Fibroblast of the aortic adventitia (primary cell): ENCODE results near the gene BCORL1. TPM values are rescaled to one million over a fixed set of nuclear protein-coding genes. Genes with fewer than 3 reads are reported as not detected.

Source experiments
- DNase-seq: peaks from one replicate; pipeline ENCODE4 v3.0.0-alpha.2; 2010; ENCODE audit warnings: low read depth
- H3K4me3 ChIP-seq: 2 replicates; pipeline ENCODE4 v1.5.1; 2011; ENCODE audit warnings: low read depth, mild to moderate bottlenecking, control low read depth, low read length, moderate library complexity
- total RNA-seq: library from RNA; depleted of rRNA; stranded (reverse); fragments of >200 nt; gene quantifications from 2 replicates; pipeline ENCODE4 v1.2.3, GENCODE V29; 2012; ENCODE audit warnings: low replicate concordance
- TF ChIP-seq, protein P1 (sequence below): IDR thresholded peaks from 2 replicates; pipeline ENCODE4 v1.5.1; 2011; ENCODE audit warnings: mild to moderate bottlenecking, low read length, control low read depth, inconsistent platforms; ENCODE audit not compliant: insufficient read depth

The BCORL1 gene
- total RNA-seq, 1 donor, result 1.9 TPM

DNA sequence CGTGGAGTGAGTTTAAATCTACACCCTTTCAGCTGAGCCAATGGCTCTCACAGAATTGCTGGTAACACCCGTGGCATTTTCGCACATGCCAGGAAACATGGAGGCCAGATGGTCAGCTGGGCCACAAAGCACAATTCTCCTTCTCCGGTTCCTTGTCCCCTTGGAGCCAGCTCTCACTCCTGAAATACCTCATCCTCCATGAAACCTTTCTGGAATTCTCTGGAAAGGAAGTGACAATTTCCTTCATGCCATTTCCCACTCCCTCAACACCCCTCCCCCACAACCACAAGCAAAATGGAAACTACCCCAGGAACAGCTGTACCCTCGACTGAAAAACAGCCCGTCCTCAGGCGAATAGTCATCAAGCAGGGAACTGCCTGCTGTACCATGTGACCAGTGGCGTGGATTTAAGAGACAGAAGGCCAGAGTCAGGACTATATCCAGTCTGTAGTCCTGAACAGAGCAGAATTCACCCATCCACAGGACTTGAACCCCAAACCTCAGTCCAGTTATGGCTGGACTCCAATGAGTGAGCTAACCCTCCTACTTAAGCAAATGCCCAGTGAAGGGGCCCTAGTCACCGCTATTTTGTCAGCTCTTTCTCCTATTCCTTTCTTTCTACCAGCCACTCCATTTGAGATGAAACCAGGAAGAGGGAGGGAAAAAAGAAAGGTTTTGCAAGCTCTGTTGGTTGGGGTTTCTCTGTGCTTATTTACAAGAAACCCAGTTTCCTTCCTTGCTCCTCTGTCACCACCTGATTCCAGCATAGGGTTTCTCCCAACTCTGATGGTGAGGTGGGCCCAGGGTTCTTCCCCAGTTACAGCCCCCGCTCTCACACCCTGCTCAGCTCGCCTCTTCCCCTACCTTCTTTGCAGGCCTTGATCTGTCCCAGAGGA lies 103.4 kb downstream of the BCORL1 start:
- TF ChIP-seq, protein P1, sequence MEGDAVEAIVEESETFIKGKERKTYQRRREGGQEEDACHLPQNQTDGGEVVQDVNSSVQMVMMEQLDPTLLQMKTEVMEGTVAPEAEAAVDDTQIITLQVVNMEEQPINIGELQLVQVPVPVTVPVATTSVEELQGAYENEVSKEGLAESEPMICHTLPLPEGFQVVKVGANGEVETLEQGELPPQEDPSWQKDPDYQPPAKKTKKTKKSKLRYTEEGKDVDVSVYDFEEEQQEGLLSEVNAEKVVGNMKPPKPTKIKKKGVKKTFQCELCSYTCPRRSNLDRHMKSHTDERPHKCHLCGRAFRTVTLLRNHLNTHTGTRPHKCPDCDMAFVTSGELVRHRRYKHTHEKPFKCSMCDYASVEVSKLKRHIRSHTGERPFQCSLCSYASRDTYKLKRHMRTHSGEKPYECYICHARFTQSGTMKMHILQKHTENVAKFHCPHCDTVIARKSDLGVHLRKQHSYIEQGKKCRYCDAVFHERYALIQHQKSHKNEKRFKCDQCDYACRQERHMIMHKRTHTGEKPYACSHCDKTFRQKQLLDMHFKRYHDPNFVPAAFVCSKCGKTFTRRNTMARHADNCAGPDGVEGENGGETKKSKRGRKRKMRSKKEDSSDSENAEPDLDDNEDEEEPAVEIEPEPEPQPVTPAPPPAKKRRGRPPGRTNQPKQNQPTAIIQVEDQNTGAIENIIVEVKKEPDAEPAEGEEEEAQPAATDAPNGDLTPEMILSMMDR, result no peak
- no peak for DNase-seq
- no peak overlapping the region for H3K4me3 ChIP-seq

DNA sequence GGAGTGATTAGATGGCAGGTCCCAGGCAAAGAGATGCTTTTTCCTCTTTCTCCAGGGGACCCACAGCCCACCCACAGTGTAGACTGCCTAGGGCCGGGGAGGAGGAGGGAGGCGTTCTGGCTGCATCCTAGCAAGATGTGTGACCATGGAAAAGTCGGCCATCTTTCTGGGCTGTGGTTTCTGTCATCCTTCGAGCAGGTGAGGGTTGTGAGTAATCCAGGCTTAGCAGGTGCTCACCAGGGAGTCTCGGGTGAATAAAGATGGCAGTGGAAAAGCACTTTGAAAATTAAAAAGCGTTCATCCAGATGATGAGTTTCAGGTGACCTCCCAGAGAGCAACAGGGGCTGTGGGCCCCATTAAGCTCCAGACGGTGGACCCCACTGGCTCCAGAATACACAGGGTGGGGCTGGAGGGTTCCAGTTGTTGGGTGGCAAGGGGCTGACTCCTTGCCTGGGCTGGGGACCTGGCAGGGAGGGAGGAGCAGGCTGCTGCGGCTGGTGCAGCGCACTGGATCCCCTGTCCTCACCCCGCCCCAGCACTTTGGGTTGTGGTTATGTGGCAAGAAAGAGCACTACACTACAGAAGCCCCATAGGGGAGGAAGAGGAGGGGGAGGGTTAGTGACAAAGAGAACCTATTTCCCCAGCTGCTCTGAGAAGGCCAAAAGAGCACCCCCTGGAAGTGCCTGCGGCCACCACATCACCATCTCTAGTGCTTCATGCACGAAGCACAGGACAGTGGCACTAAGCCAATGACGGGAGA lies 104.2 kb downstream of the BCORL1 start:
- TF ChIP-seq, protein P1, result no peak
- DNase-seq, result no peak
- H3K4me3 ChIP-seq, result no peak overlapping the region

DNA sequence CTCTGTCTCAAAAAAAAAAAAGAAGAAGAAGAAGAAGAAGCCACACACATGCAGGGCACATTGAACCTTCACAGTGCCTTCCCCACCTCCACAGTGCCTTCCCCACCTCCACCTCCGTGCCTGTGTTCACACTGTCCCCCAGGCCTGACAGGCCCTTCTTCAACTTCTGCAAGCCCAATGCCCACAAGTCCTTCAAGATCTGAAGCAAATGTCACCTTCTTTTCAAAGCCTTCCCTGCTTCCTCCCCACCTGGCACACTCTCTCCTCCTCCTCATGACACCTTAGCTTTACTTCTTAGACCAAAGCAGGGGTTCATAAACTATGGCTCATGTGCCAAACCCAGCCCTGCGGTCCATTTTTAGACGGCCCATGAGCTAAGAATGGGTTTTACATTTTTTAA lies 107.9 kb downstream of the BCORL1 start:
- H3K4me3 ChIP-seq, result no peak overlapping the region
- DNase-seq, result no peak
- TF ChIP-seq, protein P1, result no peak

DNA sequence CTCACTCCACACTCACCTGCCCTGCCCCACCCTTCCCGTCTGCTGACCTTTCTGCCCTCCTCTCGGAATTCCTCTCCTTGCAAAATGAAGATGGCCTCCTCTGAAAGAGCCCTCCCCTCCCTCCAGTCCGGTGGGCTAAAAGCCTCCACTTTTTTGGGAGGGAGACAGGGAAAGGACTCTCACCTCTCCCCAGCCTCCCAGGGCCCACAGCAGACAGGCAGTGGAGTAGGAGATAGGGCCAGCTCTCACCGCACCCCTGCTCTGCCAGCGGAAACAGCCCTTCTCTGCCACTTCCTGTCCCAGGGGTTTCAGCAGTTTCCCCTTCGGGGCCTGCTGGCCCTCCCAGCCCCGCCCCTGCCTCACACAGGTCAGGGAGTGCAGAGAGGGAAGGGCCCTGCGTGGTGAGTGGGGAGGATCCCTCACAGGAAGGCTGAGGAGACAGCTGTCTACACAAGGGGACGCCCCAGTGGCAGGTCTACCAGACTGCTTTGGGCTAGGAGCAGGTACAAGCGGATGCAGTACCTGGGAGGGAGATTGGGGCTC lies 109.6 kb downstream of the BCORL1 start:
- H3K4me3 ChIP-seq, result no peak overlapping the region
- TF ChIP-seq, protein P1, result no peak
- DNase-seq, result no peak

DNA sequence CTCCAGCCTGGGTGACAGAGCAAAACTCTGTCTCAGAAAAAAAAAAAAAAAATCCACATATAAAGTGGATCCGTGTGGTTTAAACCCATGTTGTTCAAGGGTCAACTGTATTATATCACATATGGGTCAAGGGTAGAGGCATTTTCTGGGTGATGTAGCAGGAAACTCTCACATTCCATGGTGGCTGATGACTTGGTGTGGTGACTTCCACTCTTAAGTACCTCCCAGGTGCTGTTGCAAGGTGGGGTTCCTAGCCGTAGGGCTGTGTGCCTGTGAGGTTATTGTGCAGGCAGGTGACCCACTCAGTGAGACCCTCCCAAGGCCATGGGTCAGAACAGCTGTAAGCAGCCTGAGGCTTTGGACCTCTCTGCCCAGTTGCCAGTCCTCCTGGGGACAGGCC lies 110.8 kb downstream of the BCORL1 start:
- TF ChIP-seq, protein P1, result no peak
- DNase-seq, result no peak
- no peak overlapping the region for H3K4me3 ChIP-seq

DNA sequence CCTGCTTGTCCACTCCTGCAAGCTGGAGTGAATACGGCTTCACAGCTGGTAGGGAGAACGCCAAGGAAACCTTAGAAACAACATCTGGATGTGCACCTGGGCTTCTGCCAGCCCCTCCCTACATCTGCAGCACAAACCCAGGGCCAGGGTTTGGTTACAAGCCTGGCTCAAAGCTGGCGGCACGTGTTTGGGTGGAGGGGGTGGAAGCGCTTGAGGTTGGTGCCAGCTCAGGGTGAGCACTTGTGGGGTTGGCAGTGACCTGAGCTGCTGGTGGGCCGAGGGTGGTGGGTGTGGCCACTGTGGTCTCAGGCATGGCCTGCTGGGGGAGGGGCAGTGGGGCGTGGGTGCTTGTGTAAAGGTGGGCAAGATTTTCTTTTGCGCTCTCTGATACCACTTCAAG lies 112.3 kb downstream of the BCORL1 start:
- H3K4me3 ChIP-seq, result no peak overlapping the region
- TF ChIP-seq, protein P1, result no peak
- no peak for DNase-seq
